T-helper 1 cell treated with Interleukin-12 subunit alpha and Interleukin-12 subunit beta and Interleukin-4 antibody, amounts not matched to agents 30 ng/mL and 1 ng/mL, for 36 hours (primary cell): ENCODE measurements around the gene NPC1L1. TPM values are rescaled to one million over a fixed set of nuclear protein-coding genes. Genes with fewer than 3 reads are reported as not detected.

Experiments used
- intact Hi-C: fragments of 100-400 bp; cut with micrococcal nuclease; formaldehyde crosslinking; loops from one replicate; pipeline ENCODE4 v1.15.1; 2024
- total RNA-seq: library from RNA; stranded (reverse); gene quantifications from 2 replicates; pipeline ENCODE4 v1.2.3, GENCODE V29; 2022

NPC1L1 gene
- total RNA-seq = not detected in 2 replicates

GRCh38 chr7:44541028-44541869 is at the start of gene NPC1L1:
NPC1L1 (minus strand) TSS chr7:44541330; CDS start chr7:44541259, 71 bp downstream.
- intact Hi-C loops = no loop called here

GRCh38 chr7:44590910-44591309 is 49.8 kb upstream of the NPC1L1 start:
- intact Hi-C loops = no loop called here

- intact Hi-C loops = loop anchor here (1.0 to 5.0 kb wide), 10 partner anchors 18 to 548 kb away; partner anchors contain the start of gene OGDH
Measured at GRCh38 chr7:44587843-44588711, 46.9 kb upstream of the NPC1L1 start.

GRCh38 chr7:44583146-44583865 is 42.2 kb upstream of the NPC1L1 start:
- intact Hi-C loops = loop anchor here (2.0 kb wide), 2 partner anchors 417 to 565 kb away; partner anchors contain the start of gene CCM2

- intact Hi-C loops = loop anchor here (1.0 to 2.0 kb wide), 13 partner anchors 8 to 563 kb away; partner anchors contain the start of genes CCM2, H2AZ2, NUDCD3 and OGDH
Measured at GRCh38 chr7:44581879-44582603, 40.9 kb upstream of the NPC1L1 start, which contains the start of gene TMED4. TMED4 (minus strand) TSS chr7:44582231; CDS start chr7:44582206, 25 bp downstream.

- intact Hi-C loops = no loop called here
Measured at GRCh38 chr7:44580945-44581878, 40.1 kb upstream of the NPC1L1 start.

GRCh38 chr7:44576228-44576627 is 35.1 kb upstream of the NPC1L1 start:
- intact Hi-C loops = no loop called here

- intact Hi-C loops = loop anchor here (2.0 kb wide), 4 partner anchors 64 to 536 kb away; partner anchors contain the start of genes TBRG4 and YKT6
Measured at GRCh38 chr7:44575054-44575453, 33.9 kb upstream of the NPC1L1 start.

GRCh38 chr7:44574287-44574872 is 33.2 kb upstream of the NPC1L1 start:
- intact Hi-C loops = loop anchor here (1.0 to 2.0 kb wide), 7 partner anchors 8 to 536 kb away; partner anchors contain the start of genes NUDCD3, PPIA, TBRG4 and TMED4

- intact Hi-C loops = loop anchor here (1.0 to 2.0 kb wide), 9 partner anchors 9 to 537 kb away; partner anchors contain the start of genes NUDCD3, POLD2, PPIA and TBRG4
Measured at GRCh38 chr7:44573464-44574286, 32.5 kb upstream of the NPC1L1 start, which contains the start of gene DDX56. DDX56 (minus strand) TSS chr7:44573908; CDS start chr7:44573895, 13 bp downstream.

- intact Hi-C loops = loop anchor here (1.0 to 2.0 kb wide), 2 partner anchors 111 to 450 kb away; partner anchors contain the start of gene POLD2
Measured at GRCh38 chr7:44572771-44573170, 31.6 kb upstream of the NPC1L1 start.

GRCh38 chr7:44569959-44570358 is 28.8 kb upstream of the NPC1L1 start:
- intact Hi-C loops = loop anchor here (5.0 kb wide), 3 partner anchors 193 to 313 kb away; no protein-coding TSS in a partner anchor

- intact Hi-C loops = loop anchor here (5.0 kb wide), 3 partner anchors 192 to 312 kb away; no protein-coding TSS in a partner anchor
Measured at GRCh38 chr7:44568771-44569560, 27.8 kb upstream of the NPC1L1 start.

- intact Hi-C loops = loop anchor here (5.0 kb wide), 3 partner anchors 191 to 311 kb away; no protein-coding TSS in a partner anchor
Measured at GRCh38 chr7:44567884-44568283, 26.8 kb upstream of the NPC1L1 start.

GRCh38 chr7:44566680-44567079 is 25.6 kb upstream of the NPC1L1 start:
- intact Hi-C loops = loop anchor here (5.0 kb wide), 3 partner anchors 189 to 309 kb away; no protein-coding TSS in a partner anchor
